ENCODE results near the gene FXR2. TPM values are rescaled to one million over a fixed set of nuclear protein-coding genes. Genes with fewer than 3 reads are reported as not detected.

The FXR2 gene
- total and polyA plus RNA-seq, 4 donors: 6.8 to 18.3 (median 14.8) TPM

GRCh38 chr17:7579001-7579833, 35.5 kb downstream of the FXR2 start, which contains the start of gene CD68 (continued):
- no peak for TF ChIP-seq CTCF (IDR thresholded peaks at IDR 0.05; ENCODE audit: low read depth, low read length, missing input control)
- no peak for TF ChIP-seq REST (IDR thresholded peaks at IDR 0.05)
- peak; percentile 79 for TF ChIP-seq FOXA2 (IDR thresholded peaks at IDR 0.05)
- TF ChIP-seq EGR1 (IDR thresholded peaks at IDR 0.05; ENCODE audit: low read depth in 2 of 2): no peak

GRCh38 chr17:7577327-7578199, 37.1 kb downstream of the FXR2 start:
- TF ChIP-seq GABPA (IDR thresholded peaks at IDR 0.05 in 1 of 2, conservative IDR thresholded peaks at IDR 0.05 in 1 of 2) (no peak), TAF1 (conservative IDR thresholded peaks at IDR 0.05) (no peak), EGR1 (IDR thresholded peaks at IDR 0.05; ENCODE audit: low read depth in 2 of 2) (no peak), YY1 (IDR thresholded peaks at IDR 0.05) (no peak), JUND (IDR thresholded peaks at IDR 0.05) (no peak)
- 84% methylated on average over 17 of the region's 17 CpGs for WGBS
- H3K9me3 ChIP-seq (ENCODE audit: control insufficient read depth in 4 of 4, low read length in 3 of 4): no peaks in the 10 kb centered on the region
- H3K27me3 ChIP-seq (ENCODE audit: control insufficient read depth in 4 of 4, insufficient read depth in 4 of 4, low read length in 3 of 4): no peaks in the 10 kb centered on the region
- peaks cover 20 to 42% (median 41%) of the 10 kb centered on the region in 4 donors for H3K36me3 ChIP-seq (ENCODE audit: control insufficient read depth in 4 of 4, insufficient read depth in 3 of 4, low read depth in 1 of 4, low read length in 3 of 4)
- no peak for DNase-seq (ENCODE audit: low spot score)
- H3K9ac ChIP-seq (ENCODE audit: low read depth in 1 of 2, low read length in 2 of 2): no peak overlapping the region
- H3K27ac ChIP-seq (ENCODE audit: low read depth in 1 of 2, low read length in 2 of 2): peak overlapping the region in 1 of 2 donors; percentile 7
- H3K4me1 ChIP-seq (ENCODE audit: control insufficient read depth in 4 of 4, insufficient read depth in 4 of 4, low read length in 3 of 4): peaks cover 12 to 72% (median 56%) of the 10 kb centered on the region in 4 donors
- no peak overlapping the region for H3K4me3 ChIP-seq (ENCODE audit: low read depth in 1 of 3, low read length in 3 of 3)

- peaks cover 20 to 42% (median 41%) of the 10 kb centered on the region in 4 donors for H3K36me3 ChIP-seq (ENCODE audit: control insufficient read depth in 4 of 4, insufficient read depth in 3 of 4, low read depth in 1 of 4, low read length in 3 of 4)
- H3K27me3 ChIP-seq (ENCODE audit: control insufficient read depth in 4 of 4, insufficient read depth in 4 of 4, low read length in 3 of 4): no peaks in the 10 kb centered on the region
- H3K9me3 ChIP-seq (ENCODE audit: control insufficient read depth in 4 of 4, low read length in 3 of 4): no peaks in the 10 kb centered on the region
- WGBS: 88% methylated on average over 14 of the region's 14 CpGs
- H3K9ac ChIP-seq (ENCODE audit: low read depth in 1 of 2, low read length in 2 of 2): no peak overlapping the region
- no peak overlapping the region for H3K4me3 ChIP-seq (ENCODE audit: low read depth in 1 of 3, low read length in 3 of 3)
- no peak for DNase-seq (ENCODE audit: low spot score)
- TF ChIP-seq CTCF (IDR thresholded peaks at IDR 0.05; ENCODE audit: low read depth, low read length, missing input control) (no peak), HNF4A (conservative IDR thresholded peaks at IDR 0.05) (peak in 1 of 2 donors; percentile 19)
- H3K4me1 ChIP-seq (ENCODE audit: control insufficient read depth in 4 of 4, insufficient read depth in 4 of 4, low read length in 3 of 4): peaks cover 12 to 70% (median 56%) of the 10 kb centered on the region in 4 donors
- no peak overlapping the region for H3K27ac ChIP-seq (ENCODE audit: low read depth in 1 of 2, low read length in 2 of 2)
These were observed 38.2 kb downstream of the FXR2 start for GRCh38 chr17:7576432-7576937.

Data from liver (tissue), 9 donors.